Fibroblast of mammary gland (primary cell): ENCODE measurements around the gene WWOX.

Experiments
- DNase-seq: peaks from one replicate; pipeline ENCODE4 v3.0.0-alpha.2; 2010; ENCODE audit warnings: low read depth
- H3K4me3 ChIP-seq: 2 replicates; pipeline ENCODE4 v1.5.1; 2011; ENCODE audit warnings: low read depth, mild to moderate bottlenecking, low read length, moderate library complexity; ENCODE audit not compliant: control insufficient read depth
- CTCF ChIP-seq: conservative IDR thresholded peaks from 2 replicates; pipeline ENCODE4 v1.5.1; 2011; ENCODE audit warnings: low read depth, low read length, inconsistent platforms; ENCODE audit not compliant: control insufficient read depth, insufficient read depth

WWOX gene

GRCh38 chr16:78571434-78571833 is 472.0 kb downstream of the WWOX start:
- TF ChIP-seq CTCF, result no peak
- H3K4me3 ChIP-seq, result no peak overlapping the region
- DNase-seq, result no peak

- no peak for TF ChIP-seq CTCF
- DNase-seq, result no peak
- no peak overlapping the region for H3K4me3 ChIP-seq
Observed at GRCh38 chr16:78571898-78572358, 472.5 kb downstream of the WWOX start.

GRCh38 chr16:78574571-78574970 is 475.1 kb downstream of the WWOX start:
- H3K4me3 ChIP-seq, result no peak overlapping the region
- no peak for TF ChIP-seq CTCF
- no peak for DNase-seq

GRCh38 chr16:78576941-78577340 is 477.5 kb downstream of the WWOX start:
- no peak overlapping the region for H3K4me3 ChIP-seq
- DNase-seq, result peak; percentile 11
- TF ChIP-seq CTCF, result no peak

GRCh38 chr16:78577630-78578029 is 478.2 kb downstream of the WWOX start:
- no peak for DNase-seq
- H3K4me3 ChIP-seq, result no peak overlapping the region
- TF ChIP-seq CTCF, result no peak

GRCh38 chr16:78579020-78579419 is 479.6 kb downstream of the WWOX start:
- TF ChIP-seq CTCF, result no peak
- no peak overlapping the region for H3K4me3 ChIP-seq
- DNase-seq, result no peak

GRCh38 chr16:78583441-78583840 is 484.0 kb downstream of the WWOX start:
- no peak for TF ChIP-seq CTCF

More at GRCh38 chr16:78583441-78583840, 484.0 kb downstream of the WWOX start:
- H3K4me3 ChIP-seq, result no peak overlapping the region
- no peak for DNase-seq
